ENCODE data around the gene C16orf86. TPM values are rescaled to one million over a fixed set of nuclear protein-coding genes. Genes with fewer than 3 reads are reported as not detected.
A peak's percentile ranks its signal among the peaks of the same experiment; 100 is the strongest.

C16orf86 gene
- total RNA-seq, 2 experiments from 2014 or later: 5.6 to 5.8 TPM

DNA sequence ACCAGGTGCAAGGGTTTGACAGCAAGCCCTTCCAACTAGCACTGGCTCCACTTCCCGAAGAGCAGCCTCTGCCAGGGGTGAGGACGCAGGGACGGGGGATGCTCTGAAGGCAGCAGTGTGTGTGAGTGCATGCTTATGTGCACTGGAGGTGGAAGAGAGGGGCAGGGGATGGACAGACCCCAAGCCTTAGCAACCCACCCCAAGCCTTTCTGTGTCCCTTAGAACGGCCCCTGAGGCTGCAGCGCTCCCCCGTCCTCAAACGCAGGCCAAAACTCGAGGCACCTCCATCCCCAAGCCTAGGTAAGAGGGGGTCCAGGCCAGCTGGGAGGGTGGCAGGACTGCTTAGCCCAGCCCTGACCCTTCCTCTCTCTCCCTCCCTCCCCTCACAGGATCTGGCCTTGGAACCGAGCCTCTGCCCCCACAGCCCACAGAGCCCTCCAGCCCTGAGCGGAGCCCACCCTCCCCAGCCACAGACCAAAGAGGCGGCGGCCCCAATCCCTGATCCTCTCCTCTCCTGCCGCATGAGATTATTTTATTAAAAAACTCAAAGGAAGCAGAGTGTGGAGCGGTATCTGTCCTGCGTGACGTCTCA, 9.5 kb upstream of the C16orf86 start:
- H3K27ac Mint-ChIP-seq: no peak overlapping the region
- H3K4me3 Mint-ChIP-seq: no peak overlapping the region

GRCh38 chr16:67657751-67658518, 8.7 kb upstream of the C16orf86 start:
- DNase-seq (no peak), ATAC-seq (ENCODE audit: low read depth) (no peak)
- Mint-ChIP-seq H3K4me3 (peak overlapping the region; percentile 8), H3K36me3 (peaks cover 7% of the 10 kb centered on the region), H3K4me1 (peaks cover 14% of the 10 kb centered on the region), H3K9me3 (no peaks in the 10 kb centered on the region), H3K27ac (no peak overlapping the region), H3K27me3 (no peaks in the 10 kb centered on the region)
- POLR2A ChIA-PET: interaction anchor here (1.3 to 6.1 kb wide), 6 partner anchors 7 to 177 kb away, joined by 3 to 72 read pairs (median 6); partner anchors contain the start of genes ATP6V0D1, CARMIL2 and CTCF

More for the DNA sequence above, 9.5 kb upstream of the C16orf86 start:
- Mint-ChIP-seq H3K4me1 (peaks cover 14% of the 10 kb centered on the region), H3K9me3 (no peaks in the 10 kb centered on the region), H3K27me3 (no peaks in the 10 kb centered on the region), H3K36me3 (peaks cover 9% of the 10 kb centered on the region)
- POLR2A ChIA-PET: interaction anchor here (1.3 to 6.1 kb wide), 2 partner anchors 11 to 110 kb away, joined by 5 to 72 read pairs; partner anchors contain the start of gene CARMIL2
- ATAC-seq (ENCODE audit: low read depth): no peak
- no peak for DNase-seq

GRCh38 chr16:67658849-67659674, 7.6 kb upstream of the C16orf86 start:
- peaks cover 5% of the 10 kb centered on the region for H3K36me3 Mint-ChIP-seq
- DNase-seq: no peak
- H3K9me3 Mint-ChIP-seq: no peaks in the 10 kb centered on the region
- H3K4me3 Mint-ChIP-seq: peak overlapping the region; percentile 92
- ATAC-seq (ENCODE audit: low read depth): no peak
- peak overlapping the region; percentile 76 for H3K27ac Mint-ChIP-seq
- H3K4me1 Mint-ChIP-seq: peaks cover 14% of the 10 kb centered on the region
- POLR2A ChIA-PET: interaction anchor here (0.6 to 6.1 kb wide), 12 partner anchors 8 to 471 kb away, joined by 3 to 72 read pairs (median 4); partner anchors contain the start of genes ATP6V0D1, CARMIL2, CTCF and GFOD2
- no peaks in the 10 kb centered on the region for H3K27me3 Mint-ChIP-seq

DNA sequence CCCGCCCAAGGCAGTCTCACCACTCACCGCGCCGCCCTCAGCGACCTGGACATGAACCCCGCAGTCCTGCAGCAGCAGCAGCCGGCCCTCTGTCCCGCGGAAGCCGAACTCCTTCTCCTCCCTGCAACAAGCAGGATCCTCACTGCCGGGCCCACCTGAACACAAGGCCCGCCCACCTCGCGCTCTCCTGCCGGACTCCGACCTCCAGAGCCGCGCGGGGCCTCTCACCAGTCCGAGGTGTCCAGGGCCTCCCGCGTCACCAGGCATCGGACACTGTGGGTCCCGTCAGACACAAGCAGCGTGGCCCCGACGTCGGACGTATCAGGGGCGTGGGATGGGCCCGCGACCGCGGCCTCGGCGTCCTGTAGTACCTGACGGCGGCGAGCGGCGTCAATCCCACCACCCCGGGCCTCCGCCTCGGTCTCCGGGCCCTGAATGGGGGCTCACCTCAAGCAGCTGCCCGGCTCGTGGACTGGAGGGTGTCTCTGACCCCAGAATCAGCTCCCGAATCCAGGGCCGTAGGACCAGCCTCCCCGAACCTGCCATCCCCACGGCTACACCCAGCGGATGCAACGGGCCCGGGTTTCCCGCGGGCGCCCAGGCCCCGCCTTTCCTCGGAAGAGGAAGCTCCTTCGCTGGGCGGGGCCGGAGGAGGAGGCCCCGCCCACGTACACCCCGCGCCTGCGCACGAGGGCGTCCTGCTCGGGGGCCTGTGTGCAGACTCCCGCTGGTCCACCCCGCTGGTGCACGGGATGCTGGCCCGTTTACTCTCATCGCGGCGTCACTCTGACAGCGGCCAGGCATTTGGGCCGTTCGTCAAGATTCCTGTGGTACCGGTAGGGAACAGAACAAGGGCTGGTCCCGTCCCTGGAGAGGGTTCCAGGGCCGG, 6.7 kb upstream of the C16orf86 start, which contains the start of gene ACD:
ACD (minus strand) TSS at position 586 of the 889 bp plus-strand sequence; CDS start at position 546, 40 bp downstream.
- peaks cover 14% of the 10 kb centered on the region for H3K4me1 Mint-ChIP-seq
- H3K4me3 Mint-ChIP-seq: peak within 1 kb of the TSS; percentile 95
- peaks cover 5% of the 10 kb centered on the region for H3K36me3 Mint-ChIP-seq
- no peaks in the 10 kb centered on the region for H3K27me3 Mint-ChIP-seq
- DNase-seq (peak; percentile 99), ATAC-seq (ENCODE audit: low read depth) (peak; percentile 62)
- no peaks in the 10 kb centered on the region for H3K9me3 Mint-ChIP-seq
- POLR2A ChIA-PET: interaction anchor here (0.5 to 6.1 kb wide), 22 partner anchors 8 to 276 kb away, joined by 3 to 72 read pairs (median 6); partner anchors contain the start of genes ATP6V0D1, CARMIL2, CTCF and GFOD2
- H3K27ac Mint-ChIP-seq: peak within 1 kb of the TSS; percentile 95

DNA sequence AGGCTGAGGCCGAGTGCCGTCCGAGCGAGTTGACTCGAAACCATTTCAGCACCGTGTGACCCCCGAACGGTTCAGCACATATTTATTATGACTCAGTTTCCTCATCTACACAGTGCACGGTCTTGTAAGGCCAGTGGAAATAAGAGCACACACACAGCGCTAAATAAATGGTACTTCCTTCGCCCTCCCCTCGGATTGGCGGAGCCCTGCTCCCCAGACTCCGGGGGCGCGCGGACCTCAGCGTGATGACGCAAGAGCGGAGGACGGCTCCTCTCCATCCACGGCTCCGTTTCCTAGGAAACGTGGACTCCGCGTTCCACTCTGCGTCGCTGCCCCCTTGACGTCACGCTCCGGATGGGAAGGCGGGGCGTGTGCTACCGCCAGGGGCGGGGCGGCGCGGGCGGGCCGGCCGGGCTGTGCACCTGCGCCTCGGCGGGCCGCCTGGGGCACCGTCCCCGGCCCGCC, 6.0 kb upstream of the C16orf86 start, which contains the start of gene PARD6A:
PARD6A (plus strand) TSS at position 397 of the 465 bp plus-strand sequence. CDS start 79 bp downstream, outside the sequence.
- POLR2A ChIA-PET: interaction anchor here (0.6 to 6.1 kb wide), 17 partner anchors 8 to 276 kb away, joined by 3 to 72 read pairs (median 7); partner anchors contain the start of genes ATP6V0D1, CARMIL2, CTCF and GFOD2

GRCh38 chr16:67661101-67661761, 5.4 kb upstream of the C16orf86 start:
- Mint-ChIP-seq H3K4me3 (peak overlapping the region; percentile 95), H3K27me3 (no peaks in the 10 kb centered on the region), H3K4me1 (peaks cover 13% of the 10 kb centered on the region), H3K9me3 (no peaks in the 10 kb centered on the region), H3K36me3 (no peaks in the 10 kb centered on the region), H3K27ac (peak overlapping the region; percentile 90)
- ATAC-seq (ENCODE audit: low read depth) (no peak), DNase-seq (no peak)
- POLR2A ChIA-PET: interaction anchor here (1.4 to 6.1 kb wide), 4 partner anchors 15 to 145 kb away, joined by 9 to 72 read pairs (median 24); partner anchors contain the start of genes CARMIL2, CTCF, RANBP10 and TSNAXIP1

More for the DNA sequence above, 6.0 kb upstream of the C16orf86 start, which contains the start of gene PARD6A:
- peak; percentile 85 for ATAC-seq (ENCODE audit: low read depth)
- H3K27me3 Mint-ChIP-seq: no peaks in the 10 kb centered on the region
- peak within 1 kb of the TSS; percentile 95 for H3K27ac Mint-ChIP-seq
- DNase-seq: peak; percentile 93
- peak within 1 kb of the TSS; percentile 95 for H3K4me3 Mint-ChIP-seq
- peaks cover 3% of the 10 kb centered on the region for H3K36me3 Mint-ChIP-seq
- no peaks in the 10 kb centered on the region for H3K9me3 Mint-ChIP-seq
- H3K4me1 Mint-ChIP-seq: peaks cover 14% of the 10 kb centered on the region

DNA sequence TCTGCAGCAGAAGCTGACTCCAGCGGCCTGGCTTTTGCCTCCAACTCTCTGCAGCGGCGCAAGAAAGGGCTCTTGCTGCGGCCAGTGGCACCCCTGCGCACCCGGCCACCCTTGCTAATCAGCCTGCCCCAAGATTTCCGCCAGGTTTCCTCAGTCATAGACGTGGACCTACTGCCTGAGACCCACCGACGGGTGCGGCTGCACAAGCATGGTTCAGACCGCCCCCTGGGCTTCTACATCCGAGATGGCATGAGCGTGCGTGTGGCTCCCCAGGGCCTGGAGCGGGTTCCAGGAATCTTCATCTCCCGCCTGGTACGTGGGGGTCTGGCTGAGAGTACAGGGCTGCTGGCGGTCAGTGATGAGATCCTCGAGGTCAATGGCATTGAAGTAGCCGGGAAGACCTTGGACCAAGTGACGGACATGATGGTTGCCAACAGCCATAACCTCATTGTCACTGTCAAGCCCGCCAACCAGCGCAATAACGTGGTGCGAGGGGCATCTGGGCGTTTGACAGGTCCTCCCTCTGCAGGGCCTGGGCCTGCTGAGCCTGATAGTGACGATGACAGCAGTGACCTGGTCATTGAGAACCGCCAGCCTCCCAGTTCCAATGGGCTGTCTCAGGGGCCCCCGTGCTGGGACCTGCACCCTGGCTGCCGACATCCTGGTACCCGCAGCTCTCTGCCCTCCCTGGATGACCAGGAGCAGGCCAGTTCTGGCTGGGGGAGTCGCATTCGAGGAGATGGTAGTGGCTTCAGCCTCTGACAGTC, 4.5 kb upstream of the C16orf86 start:
- Mint-ChIP-seq H3K36me3 (no peaks in the 10 kb centered on the region), H3K27ac (no peak overlapping the region), H3K27me3 (no peaks in the 10 kb centered on the region), H3K9me3 (no peaks in the 10 kb centered on the region), H3K4me3 (peak overlapping the region; percentile 95), H3K4me1 (peaks cover 15% of the 10 kb centered on the region)
- POLR2A ChIA-PET: interaction anchor here (0.6 to 2.2 kb wide), 2 partner anchors 100 to 128 kb away, joined by 4 to 38 read pairs; partner anchors contain the start of gene CTCF
- no peak for ATAC-seq (ENCODE audit: low read depth)
- no peak for DNase-seq

DNA sequence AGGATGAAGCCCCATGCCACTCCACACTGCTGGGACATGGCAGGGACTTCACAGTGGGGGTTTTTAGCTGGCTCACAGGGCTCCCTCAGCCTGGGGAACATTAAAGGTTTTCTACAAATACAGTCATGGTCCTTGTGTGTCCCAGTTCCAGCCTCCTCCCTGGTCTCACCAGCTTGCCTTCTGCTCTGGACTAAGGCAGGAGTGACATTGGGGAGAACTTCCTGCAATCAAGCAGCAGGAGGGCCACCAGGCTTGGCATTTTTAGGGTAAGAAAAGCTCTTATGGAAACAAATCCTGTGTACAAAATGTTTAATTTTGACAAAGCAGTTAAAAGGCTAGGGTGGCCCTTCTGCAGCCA, 4.0 kb upstream of the C16orf86 start:
- POLR2A ChIA-PET: no interaction called here

DNA sequence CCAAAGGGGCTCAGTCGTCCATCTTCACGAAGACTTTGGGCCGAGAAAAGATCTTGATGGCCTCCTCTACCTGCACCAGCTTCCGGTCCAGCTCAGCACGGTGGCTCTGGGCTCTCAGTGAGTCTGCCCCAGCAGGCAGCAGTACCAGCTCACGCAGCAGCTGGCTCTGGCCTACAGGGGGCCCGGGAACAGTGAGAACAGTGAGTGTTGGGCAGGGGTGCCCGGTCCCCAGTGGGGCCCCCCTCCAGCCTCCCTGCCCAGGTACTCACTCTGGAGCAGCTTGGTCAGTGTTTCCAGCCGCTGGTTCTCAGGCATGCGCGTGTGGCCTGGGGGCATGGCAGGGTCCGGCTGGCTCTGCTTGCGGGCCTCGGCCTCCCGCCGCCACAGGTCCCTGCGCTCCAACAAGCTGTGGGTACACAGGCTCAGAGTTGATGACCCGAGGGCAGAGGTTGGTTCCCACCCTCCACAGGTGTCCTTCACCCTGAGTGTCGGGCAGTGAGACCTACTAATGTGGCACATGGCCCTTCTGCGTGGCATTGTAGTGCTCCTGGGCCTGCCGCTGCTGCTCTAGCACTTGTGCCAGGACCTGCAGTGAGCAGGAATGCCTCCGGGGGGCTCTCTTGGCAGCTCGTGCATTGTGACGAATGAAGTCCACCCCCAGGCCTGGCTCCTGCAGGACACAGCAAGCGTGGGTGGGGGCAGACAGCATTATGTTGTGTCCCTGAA, 3.3 kb upstream of the C16orf86 start:
- Mint-ChIP-seq H3K4me1 (peaks cover 19% of the 10 kb centered on the region), H3K36me3 (no peaks in the 10 kb centered on the region), H3K9me3 (no peaks in the 10 kb centered on the region), H3K27me3 (no peaks in the 10 kb centered on the region), H3K4me3 (no peak overlapping the region), H3K27ac (no peak overlapping the region)
- POLR2A ChIA-PET: interaction anchor here (0.9 to 1.4 kb wide), 5 partner anchors 16 to 126 kb away, joined by 3 to 7 read pairs (median 3); partner anchors contain the start of genes CARMIL2 and CTCF
- no peak for DNase-seq
- no peak for ATAC-seq (ENCODE audit: low read depth)

More for the DNA sequence above, 4.0 kb upstream of the C16orf86 start:
- Mint-ChIP-seq H3K4me3 (no peak overlapping the region), H3K27ac (no peak overlapping the region), H3K9me3 (no peaks in the 10 kb centered on the region), H3K4me1 (peaks cover 17% of the 10 kb centered on the region), H3K36me3 (no peaks in the 10 kb centered on the region), H3K27me3 (no peaks in the 10 kb centered on the region)
- ATAC-seq (ENCODE audit: low read depth) (no peak), DNase-seq (no peak)

DNA sequence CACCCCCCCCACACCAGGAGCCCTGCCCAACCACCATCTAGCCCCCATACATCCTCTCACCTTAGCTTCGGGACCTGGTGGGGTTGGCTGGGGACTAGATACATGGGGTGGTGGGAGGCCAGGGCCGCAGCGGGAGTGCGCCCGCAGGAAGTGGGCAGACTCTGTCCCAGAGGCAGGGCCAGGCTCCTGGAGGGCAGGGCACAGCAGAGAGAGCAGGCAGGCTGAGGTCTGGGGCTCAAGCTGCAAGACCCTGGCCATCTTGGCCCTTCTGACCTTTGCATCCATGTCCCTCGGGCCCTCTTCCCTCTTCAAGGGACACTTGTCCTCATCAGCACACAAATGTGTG, 2.8 kb upstream of the C16orf86 start:
- H3K4me1 Mint-ChIP-seq: peaks cover 16% of the 10 kb centered on the region
- no peaks in the 10 kb centered on the region for H3K36me3 Mint-ChIP-seq
- no peak overlapping the region for H3K27ac Mint-ChIP-seq
- DNase-seq (no peak), ATAC-seq (ENCODE audit: low read depth) (no peak)
- POLR2A ChIA-PET: interaction anchor here (0.9 to 1.4 kb wide), 6 partner anchors 17 to 126 kb away, joined by 3 to 7 read pairs (median 3); partner anchors contain the start of genes CARMIL2, CTCF and GFOD2
- H3K9me3 Mint-ChIP-seq: no peaks in the 10 kb centered on the region
- H3K4me3 Mint-ChIP-seq: no peak overlapping the region
- no peaks in the 10 kb centered on the region for H3K27me3 Mint-ChIP-seq
